ENCODE data around the gene SEC14L3. TPM values are rescaled to one million over a fixed set of nuclear protein-coding genes. Genes with fewer than 3 reads are reported as not detected.

Gene SEC14L3
- total and polyA plus RNA-seq, 10 of the 15 experiments (the other 5 are each of a cell fraction or from before 2014, with no cell fraction given), result 0.03 TPM; not detected in 9

DNA sequence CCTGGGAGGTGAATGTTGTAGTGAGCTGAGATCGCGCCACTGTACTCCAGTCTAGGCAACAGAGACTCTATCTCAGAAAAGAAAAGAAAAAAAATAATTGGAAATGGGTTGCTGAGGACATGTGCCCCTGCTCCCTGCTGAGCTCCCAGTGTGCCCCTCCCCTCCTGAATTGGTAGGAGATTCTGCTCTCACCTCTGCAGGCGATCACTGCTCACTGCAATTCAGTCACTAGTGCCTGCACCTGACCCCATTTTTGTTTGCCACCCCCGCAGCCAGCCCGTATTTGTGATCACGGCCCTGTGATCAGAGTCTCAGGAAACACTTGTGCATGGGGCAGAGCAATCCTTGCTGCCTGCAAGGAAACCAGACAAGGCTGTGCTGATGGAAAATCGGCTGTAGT is 16.3 kb upstream of the SEC14L3 start:
- Histone ChIP-seq H3K79me2 (ENCODE audit: control insufficient read depth, insufficient read depth, low read length) (no peaks in the 10 kb centered on the region), H3K9ac (ENCODE audit: control insufficient read depth, insufficient read depth, low read length) (no peak overlapping the region), H3K4me3 (no peak overlapping the region), H3K27me3 (replicated peaks in 1 of 2; ENCODE audit: control insufficient read depth in 2 of 2, insufficient read depth in 2 of 2, low read length in 1 of 2) (no peaks in the 10 kb centered on the region; a peak in 2 of 4 replicates), H3K4me1 (ENCODE audit: control insufficient read depth, insufficient read depth, low read length) (no peaks in the 10 kb centered on the region; the same call in 1 of the 2 replicates), H4K20me1 (ENCODE audit: control insufficient read depth, insufficient read depth) (no peaks in the 10 kb centered on the region), H3K4me2 (ENCODE audit: control insufficient read depth, insufficient read depth) (no peak overlapping the region), H3K36me3 (ENCODE audit: control insufficient read depth in 2 of 2, insufficient read depth in 2 of 2, low read length in 1 of 2) (no peaks in the 10 kb centered on the region), H3K9me3 (replicated peaks; ENCODE audit: control insufficient read depth, insufficient read depth, low read length) (no peaks in the 10 kb centered on the region), H3K27ac (ENCODE audit: control insufficient read depth, insufficient read depth) (no peak overlapping the region), H2AFZ (ENCODE audit: control insufficient read depth, low read depth, low read length) (no peak overlapping the region)
- TF ChIP-seq, protein P1, sequence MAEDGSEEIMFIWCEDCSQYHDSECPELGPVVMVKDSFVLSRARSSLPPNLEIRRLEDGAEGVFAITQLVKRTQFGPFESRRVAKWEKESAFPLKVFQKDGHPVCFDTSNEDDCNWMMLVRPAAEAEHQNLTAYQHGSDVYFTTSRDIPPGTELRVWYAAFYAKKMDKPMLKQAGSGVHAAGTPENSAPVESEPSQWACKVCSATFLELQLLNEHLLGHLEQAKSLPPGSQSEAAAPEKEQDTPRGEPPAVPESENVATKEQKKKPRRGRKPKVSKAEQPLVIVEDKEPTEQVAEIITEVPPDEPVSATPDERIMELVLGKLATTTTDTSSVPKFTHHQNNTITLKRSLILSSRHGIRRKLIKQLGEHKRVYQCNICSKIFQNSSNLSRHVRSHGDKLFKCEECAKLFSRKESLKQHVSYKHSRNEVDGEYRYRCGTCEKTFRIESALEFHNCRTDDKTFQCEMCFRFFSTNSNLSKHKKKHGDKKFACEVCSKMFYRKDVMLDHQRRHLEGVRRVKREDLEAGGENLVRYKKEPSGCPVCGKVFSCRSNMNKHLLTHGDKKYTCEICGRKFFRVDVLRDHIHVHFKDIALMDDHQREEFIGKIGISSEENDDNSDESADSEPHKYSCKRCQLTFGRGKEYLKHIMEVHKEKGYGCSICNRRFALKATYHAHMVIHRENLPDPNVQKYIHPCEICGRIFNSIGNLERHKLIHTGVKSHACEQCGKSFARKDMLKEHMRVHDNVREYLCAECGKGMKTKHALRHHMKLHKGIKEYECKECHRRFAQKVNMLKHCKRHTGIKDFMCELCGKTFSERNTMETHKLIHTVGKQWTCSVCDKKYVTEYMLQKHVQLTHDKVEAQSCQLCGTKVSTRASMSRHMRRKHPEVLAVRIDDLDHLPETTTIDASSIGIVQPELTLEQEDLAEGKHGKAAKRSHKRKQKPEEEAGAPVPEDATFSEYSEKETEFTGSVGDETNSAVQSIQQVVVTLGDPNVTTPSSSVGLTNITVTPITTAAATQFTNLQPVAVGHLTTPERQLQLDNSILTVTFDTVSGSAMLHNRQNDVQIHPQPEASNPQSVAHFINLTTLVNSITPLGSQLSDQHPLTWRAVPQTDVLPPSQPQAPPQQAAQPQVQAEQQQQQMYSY (CRISPR knock-in tag; IDR thresholded peaks at IDR 0.05), result no peak
- TF ChIP-seq ZNF217 (IDR thresholded peaks at IDR 0.05) (no peak), MYC (IDR thresholded peaks at IDR 0.05; ENCODE audit: insufficient read depth, insufficient read length, insufficient replicate concordance, low read length, severe bottlenecking) (no peak), POLR2AphosphoS2 (IDR thresholded peaks at IDR 0.05; ENCODE audit: low read depth, low read length) (no peak), TCF7 (IDR thresholded peaks at IDR 0.05; ENCODE audit: borderline replicate concordance) (no peak), SMARCA5 (IDR thresholded peaks at IDR 0.05) (no peak), TAF1 (IDR thresholded peaks at IDR 0.05; ENCODE audit: borderline replicate concordance, low read depth, low read length) (no peak), CEBPB (IDR thresholded peaks at IDR 0.05; ENCODE audit: borderline replicate concordance in 1 of 2, low read depth in 2 of 2, low read length in 2 of 2) (no peak), EP300 (IDR thresholded peaks at IDR 0.05; ENCODE audit: borderline replicate concordance in 1 of 2, control insufficient read depth in 1 of 2, low read depth in 2 of 2, low read length in 2 of 2) (no peak), JUND (IDR thresholded peaks at IDR 0.05; ENCODE audit: low read depth, low read length) (no peak), BACH1 (IDR thresholded peaks at IDR 0.05; ENCODE audit: borderline replicate concordance) (no peak), SMAD1 (IDR thresholded peaks at IDR 0.05; ENCODE audit: low read depth, partially characterized antibody) (no peak), LARP7 (IDR thresholded peaks at IDR 0.05) (no peak), RAD51 (IDR thresholded peaks at IDR 0.05) (no peak)
- TF ChIP-seq, protein P2, sequence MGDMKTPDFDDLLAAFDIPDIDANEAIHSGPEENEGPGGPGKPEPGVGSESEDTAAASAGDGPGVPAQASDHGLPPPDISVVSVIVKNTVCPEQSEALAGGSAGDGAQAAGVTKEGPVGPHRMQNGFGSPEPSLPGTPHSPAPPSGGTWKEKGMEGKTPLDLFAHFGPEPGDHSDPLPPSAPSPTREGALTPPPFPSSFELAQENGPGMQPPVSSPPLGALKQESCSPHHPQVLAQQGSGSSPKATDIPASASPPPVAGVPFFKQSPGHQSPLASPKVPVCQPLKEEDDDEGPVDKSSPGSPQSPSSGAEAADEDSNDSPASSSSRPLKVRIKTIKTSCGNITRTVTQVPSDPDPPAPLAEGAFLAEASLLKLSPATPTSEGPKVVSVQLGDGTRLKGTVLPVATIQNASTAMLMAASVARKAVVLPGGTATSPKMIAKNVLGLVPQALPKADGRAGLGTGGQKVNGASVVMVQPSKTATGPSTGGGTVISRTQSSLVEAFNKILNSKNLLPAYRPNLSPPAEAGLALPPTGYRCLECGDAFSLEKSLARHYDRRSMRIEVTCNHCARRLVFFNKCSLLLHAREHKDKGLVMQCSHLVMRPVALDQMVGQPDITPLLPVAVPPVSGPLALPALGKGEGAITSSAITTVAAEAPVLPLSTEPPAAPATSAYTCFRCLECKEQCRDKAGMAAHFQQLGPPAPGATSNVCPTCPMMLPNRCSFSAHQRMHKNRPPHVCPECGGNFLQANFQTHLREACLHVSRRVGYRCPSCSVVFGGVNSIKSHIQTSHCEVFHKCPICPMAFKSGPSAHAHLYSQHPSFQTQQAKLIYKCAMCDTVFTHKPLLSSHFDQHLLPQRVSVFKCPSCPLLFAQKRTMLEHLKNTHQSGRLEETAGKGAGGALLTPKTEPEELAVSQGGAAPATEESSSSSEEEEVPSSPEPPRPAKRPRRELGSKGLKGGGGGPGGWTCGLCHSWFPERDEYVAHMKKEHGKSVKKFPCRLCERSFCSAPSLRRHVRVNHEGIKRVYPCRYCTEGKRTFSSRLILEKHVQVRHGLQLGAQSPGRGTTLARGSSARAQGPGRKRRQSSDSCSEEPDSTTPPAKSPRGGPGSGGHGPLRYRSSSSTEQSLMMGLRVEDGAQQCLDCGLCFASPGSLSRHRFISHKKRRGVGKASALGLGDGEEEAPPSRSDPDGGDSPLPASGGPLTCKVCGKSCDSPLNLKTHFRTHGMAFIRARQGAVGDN (IDR thresholded peaks at IDR 0.05), result no peak
- ChIA-PET CTCF (interaction anchor here (1.4 to 2.0 kb wide), 2 partner anchors 96 to 200 kb away, joined by 4 to 5 read pairs; no protein-coding TSS in a partner anchor), RAD21 (ENCODE audit: unreplicated experiment) (interaction anchor here (1.9 kb wide), 1 partner anchor 43 kb away, joined by 5 read pairs; no protein-coding TSS in a partner anchor), POLR2A (no interaction called here), SMC1A (ENCODE audit: uncharacterized antibody, unreplicated experiment) (interaction anchor here (0.9 to 5.8 kb wide), 2 partner anchors 97 to 156 kb away, joined by 4 to 27 read pairs; no protein-coding TSS in a partner anchor)
- WGBS (ENCODE audit: insufficient coverage, insufficient replicate concordance, low lambda C conversion rate, missing lambda C conversion rate), result 41% methylated on average over 7 of the region's 7 CpGs
- intact Hi-C loops (cut with micrococcal nuclease; ENCODE audit: unreplicated experiment), result loop anchor here (5.0 to 10.0 kb wide), 2 partner anchors 203 to 376 kb away; partner anchors contain the start of gene CASTOR1
- DNase-seq (ENCODE audit: low read depth, low spot score) (no peak), FAIRE-seq (no peak), ATAC-seq (no peak)
- in situ Hi-C loops (cut with MboI), result no loop called here
- BruUV-seq (replicated peaks), result no TSS peak

Measured in GM12878 (cell line).